ENCODE measurements around the gene U2AF1L4. TPM values are rescaled to one million over a fixed set of nuclear protein-coding genes. Genes with fewer than 3 reads are reported as not detected.

The U2AF1L4 gene
- total and polyA plus RNA-seq, 10 of the 15 experiments (the other 5 are each of a cell fraction or from before 2014, with no cell fraction given) = 7.9 to 21.6 (median 15.1) TPM

DNA sequence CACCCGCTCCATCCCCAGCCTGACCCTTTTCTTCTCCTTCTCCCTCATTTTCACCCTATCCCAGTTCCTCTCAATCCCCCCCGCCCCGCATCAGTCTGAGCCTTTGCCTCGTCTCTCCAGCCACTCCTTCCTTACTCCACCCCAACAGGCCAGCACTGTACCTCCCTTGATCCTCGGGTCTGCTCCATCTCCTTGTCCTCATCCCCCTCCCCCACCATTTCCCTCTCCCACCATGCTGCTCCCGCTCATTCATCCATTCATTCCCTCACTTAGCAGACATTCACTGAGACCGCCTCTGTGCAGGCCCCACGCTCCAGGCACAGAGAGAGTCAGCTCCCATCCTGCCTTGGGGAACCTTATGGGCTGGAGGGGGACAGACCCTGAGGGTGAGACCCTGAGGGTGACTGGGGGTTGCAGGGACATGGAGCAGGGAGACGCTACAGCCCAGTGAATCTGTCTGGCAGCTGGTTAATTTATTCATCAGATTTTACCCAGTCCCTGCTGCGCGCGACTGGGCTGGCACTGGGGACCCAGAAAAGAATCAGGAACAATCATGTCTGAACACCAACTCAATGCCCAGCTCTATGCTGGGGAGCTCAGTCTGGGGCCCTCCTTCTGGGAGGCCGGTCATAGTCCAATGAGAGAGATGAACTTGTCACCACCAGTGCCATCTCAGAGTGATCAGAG, 31.0 kb upstream of the U2AF1L4 start:
- peak overlapping the region; percentile 45 for H3K4me2 ChIP-seq (ENCODE audit: control insufficient read depth, insufficient read depth)
- no peaks in the 10 kb centered on the region for H3K79me2 ChIP-seq (ENCODE audit: control insufficient read depth, insufficient read depth, low read length)
- SMC1A ChIA-PET (ENCODE audit: uncharacterized antibody, unreplicated experiment) = interaction anchor here (0.7 kb wide), 1 partner anchor 36 kb away, joined by 3 read pairs; no protein-coding TSS in a partner anchor
- CTCF ChIA-PET = interaction anchor here (0.6 to 1.3 kb wide), 3 partner anchors 58 to 278 kb away, joined by 3 read pairs; partner anchors contain the start of gene THAP8
- H3K27ac ChIP-seq (ENCODE audit: control insufficient read depth, insufficient read depth) = no peak overlapping the region
- H3K27me3 ChIP-seq (replicated peaks in 1 of 2; ENCODE audit: control insufficient read depth in 2 of 2, insufficient read depth in 2 of 2, low read length in 1 of 2) = no peaks in the 10 kb centered on the region
- WGBS (ENCODE audit: insufficient coverage, insufficient replicate concordance, low lambda C conversion rate, missing lambda C conversion rate) = 72% methylated on average over 9 of the region's 13 CpGs
- no peaks in the 10 kb centered on the region for H3K4me1 ChIP-seq (ENCODE audit: control insufficient read depth, insufficient read depth, low read length)
- FAIRE-seq = no peak
- BruUV-seq (replicated peaks) = no TSS peak
- no peak for DNase-seq (ENCODE audit: low read depth, low spot score)
- POLR2A ChIA-PET = interaction anchor here (0.7 to 1.7 kb wide), 3 partner anchors 28 to 64 kb away, joined by 3 to 5 read pairs (median 4); partner anchors contain the start of gene LIN37
- no peaks in the 10 kb centered on the region; a peak in 1 of 4 replicates for H3K36me3 ChIP-seq (ENCODE audit: control insufficient read depth in 2 of 2, insufficient read depth in 2 of 2, low read length in 1 of 2)
- intact Hi-C loops (cut with micrococcal nuclease; ENCODE audit: unreplicated experiment) (no loop called here), in situ Hi-C loops (cut with MboI) (no loop called here)
- peak overlapping the region; percentile 7; the same call in 1 of the 2 replicates for H3K9ac ChIP-seq (ENCODE audit: control insufficient read depth, insufficient read depth, low read length)
- H3K9me3 ChIP-seq (replicated peaks; ENCODE audit: control insufficient read depth, insufficient read depth, low read length) = no peaks in the 10 kb centered on the region
- RAD21 ChIA-PET (ENCODE audit: unreplicated experiment) = interaction anchor here (1.1 kb wide), 1 partner anchor 36 kb away, joined by 4 read pairs; no protein-coding TSS in a partner anchor
- no peak for TF ChIP-seq PAX8 (IDR thresholded peaks at IDR 0.05)
- no peak for TF ChIP-seq BACH1 (IDR thresholded peaks at IDR 0.05; ENCODE audit: borderline replicate concordance)
- TF ChIP-seq CREM (IDR thresholded peaks at IDR 0.05; ENCODE audit: low read depth) = no peak
- TF ChIP-seq SMAD1 (IDR thresholded peaks at IDR 0.05; ENCODE audit: low read depth, partially characterized antibody) = no peak
- no peak for TF ChIP-seq HSF1 (IDR thresholded peaks at IDR 0.05; ENCODE audit: low read depth, low read length)
- no peak for TF ChIP-seq PBX3 (IDR thresholded peaks at IDR 0.05; ENCODE audit: insufficient replicate concordance, low read depth, low read length)
- TF ChIP-seq, protein P1, sequence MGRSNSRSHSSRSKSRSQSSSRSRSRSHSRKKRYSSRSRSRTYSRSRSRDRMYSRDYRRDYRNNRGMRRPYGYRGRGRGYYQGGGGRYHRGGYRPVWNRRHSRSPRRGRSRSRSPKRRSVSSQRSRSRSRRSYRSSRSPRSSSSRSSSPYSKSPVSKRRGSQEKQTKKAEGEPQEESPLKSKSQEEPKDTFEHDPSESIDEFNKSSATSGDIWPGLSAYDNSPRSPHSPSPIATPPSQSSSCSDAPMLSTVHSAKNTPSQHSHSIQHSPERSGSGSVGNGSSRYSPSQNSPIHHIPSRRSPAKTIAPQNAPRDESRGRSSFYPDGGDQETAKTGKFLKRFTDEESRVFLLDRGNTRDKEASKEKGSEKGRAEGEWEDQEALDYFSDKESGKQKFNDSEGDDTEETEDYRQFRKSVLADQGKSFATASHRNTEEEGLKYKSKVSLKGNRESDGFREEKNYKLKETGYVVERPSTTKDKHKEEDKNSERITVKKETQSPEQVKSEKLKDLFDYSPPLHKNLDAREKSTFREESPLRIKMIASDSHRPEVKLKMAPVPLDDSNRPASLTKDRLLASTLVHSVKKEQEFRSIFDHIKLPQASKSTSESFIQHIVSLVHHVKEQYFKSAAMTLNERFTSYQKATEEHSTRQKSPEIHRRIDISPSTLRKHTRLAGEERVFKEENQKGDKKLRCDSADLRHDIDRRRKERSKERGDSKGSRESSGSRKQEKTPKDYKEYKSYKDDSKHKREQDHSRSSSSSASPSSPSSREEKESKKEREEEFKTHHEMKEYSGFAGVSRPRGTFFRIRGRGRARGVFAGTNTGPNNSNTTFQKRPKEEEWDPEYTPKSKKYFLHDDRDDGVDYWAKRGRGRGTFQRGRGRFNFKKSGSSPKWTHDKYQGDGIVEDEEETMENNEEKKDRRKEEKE (IDR thresholded peaks at IDR 0.05) = no peak
- TF ChIP-seq, protein P2, sequence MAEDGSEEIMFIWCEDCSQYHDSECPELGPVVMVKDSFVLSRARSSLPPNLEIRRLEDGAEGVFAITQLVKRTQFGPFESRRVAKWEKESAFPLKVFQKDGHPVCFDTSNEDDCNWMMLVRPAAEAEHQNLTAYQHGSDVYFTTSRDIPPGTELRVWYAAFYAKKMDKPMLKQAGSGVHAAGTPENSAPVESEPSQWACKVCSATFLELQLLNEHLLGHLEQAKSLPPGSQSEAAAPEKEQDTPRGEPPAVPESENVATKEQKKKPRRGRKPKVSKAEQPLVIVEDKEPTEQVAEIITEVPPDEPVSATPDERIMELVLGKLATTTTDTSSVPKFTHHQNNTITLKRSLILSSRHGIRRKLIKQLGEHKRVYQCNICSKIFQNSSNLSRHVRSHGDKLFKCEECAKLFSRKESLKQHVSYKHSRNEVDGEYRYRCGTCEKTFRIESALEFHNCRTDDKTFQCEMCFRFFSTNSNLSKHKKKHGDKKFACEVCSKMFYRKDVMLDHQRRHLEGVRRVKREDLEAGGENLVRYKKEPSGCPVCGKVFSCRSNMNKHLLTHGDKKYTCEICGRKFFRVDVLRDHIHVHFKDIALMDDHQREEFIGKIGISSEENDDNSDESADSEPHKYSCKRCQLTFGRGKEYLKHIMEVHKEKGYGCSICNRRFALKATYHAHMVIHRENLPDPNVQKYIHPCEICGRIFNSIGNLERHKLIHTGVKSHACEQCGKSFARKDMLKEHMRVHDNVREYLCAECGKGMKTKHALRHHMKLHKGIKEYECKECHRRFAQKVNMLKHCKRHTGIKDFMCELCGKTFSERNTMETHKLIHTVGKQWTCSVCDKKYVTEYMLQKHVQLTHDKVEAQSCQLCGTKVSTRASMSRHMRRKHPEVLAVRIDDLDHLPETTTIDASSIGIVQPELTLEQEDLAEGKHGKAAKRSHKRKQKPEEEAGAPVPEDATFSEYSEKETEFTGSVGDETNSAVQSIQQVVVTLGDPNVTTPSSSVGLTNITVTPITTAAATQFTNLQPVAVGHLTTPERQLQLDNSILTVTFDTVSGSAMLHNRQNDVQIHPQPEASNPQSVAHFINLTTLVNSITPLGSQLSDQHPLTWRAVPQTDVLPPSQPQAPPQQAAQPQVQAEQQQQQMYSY (CRISPR knock-in tag; IDR thresholded peaks at IDR 0.05) = no peak
- TF ChIP-seq, protein P3, sequence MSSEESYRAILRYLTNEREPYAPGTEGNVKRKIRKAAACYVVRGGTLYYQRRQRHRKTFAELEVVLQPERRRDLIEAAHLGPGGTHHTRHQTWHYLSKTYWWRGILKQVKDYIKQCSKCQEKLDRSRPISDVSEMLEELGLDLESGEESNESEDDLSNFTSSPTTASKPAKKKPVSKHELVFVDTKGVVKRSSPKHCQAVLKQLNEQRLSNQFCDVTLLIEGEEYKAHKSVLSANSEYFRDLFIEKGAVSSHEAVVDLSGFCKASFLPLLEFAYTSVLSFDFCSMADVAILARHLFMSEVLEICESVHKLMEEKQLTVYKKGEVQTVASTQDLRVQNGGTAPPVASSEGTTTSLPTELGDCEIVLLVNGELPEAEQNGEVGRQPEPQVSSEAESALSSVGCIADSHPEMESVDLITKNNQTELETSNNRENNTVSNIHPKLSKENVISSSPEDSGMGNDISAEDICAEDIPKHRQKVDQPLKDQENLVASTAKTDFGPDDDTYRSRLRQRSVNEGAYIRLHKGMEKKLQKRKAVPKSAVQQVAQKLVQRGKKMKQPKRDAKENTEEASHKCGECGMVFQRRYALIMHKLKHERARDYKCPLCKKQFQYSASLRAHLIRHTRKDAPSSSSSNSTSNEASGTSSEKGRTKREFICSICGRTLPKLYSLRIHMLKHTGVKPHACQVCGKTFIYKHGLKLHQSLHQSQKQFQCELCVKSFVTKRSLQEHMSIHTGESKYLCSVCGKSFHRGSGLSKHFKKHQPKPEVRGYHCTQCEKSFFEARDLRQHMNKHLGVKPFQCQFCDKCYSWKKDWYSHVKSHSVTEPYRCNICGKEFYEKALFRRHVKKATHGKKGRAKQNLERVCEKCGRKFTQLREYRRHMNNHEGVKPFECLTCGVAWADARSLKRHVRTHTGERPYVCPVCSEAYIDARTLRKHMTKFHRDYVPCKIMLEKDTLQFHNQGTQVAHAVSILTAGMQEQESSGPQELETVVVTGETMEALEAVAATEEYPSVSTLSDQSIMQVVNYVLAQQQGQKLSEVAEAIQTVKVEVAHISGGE (CRISPR knock-in tag; IDR thresholded peaks at IDR 0.05) = no peak
- ATAC-seq = no peak
- peak overlapping the region; percentile 77 for H3K4me3 ChIP-seq
- no peak overlapping the region for H2AFZ ChIP-seq (ENCODE audit: control insufficient read depth, low read depth, low read length)
- no peaks in the 10 kb centered on the region for H4K20me1 ChIP-seq (ENCODE audit: control insufficient read depth, insufficient read depth)

Measured in GM12878 (cell line).